A549 treated with CORT108297 at 1 μM for 4 hours (cell line): ENCODE results near the gene SMARCA4. TPM values are rescaled to one million over a fixed set of nuclear protein-coding genes. Genes with fewer than 3 reads are reported as not detected.

Source experiments
- total RNA-seq: library from RNA; stranded (reverse); fragments of 200-300 nt; extraction: Qiagen RNA extraction; gene quantifications from 5 replicates; pipeline ENCODE4 v1.2.3, GENCODE V29; 2022

SMARCA4 gene
- total RNA-seq: 7.7 to 12.3 TPM (median 9.8 TPM) in 5 replicates

GRCh38 chr19:10960314-10961072 is at the start of gene SMARCA4:
Gene SMARCA4 (plus strand): TSS chr19:10961030. CDS start chr19:10984152, 23,122 bp downstream.

GRCh38 chr19:10928563-10929401 is 32.0 kb upstream of the SMARCA4 start, which contains the start of the genes TIMM29 and YIPF2:
Gene TIMM29 (plus strand): TSS chr19:10928811. CDS start chr19:10928823, 12 bp downstream.
Gene YIPF2 (minus strand): TSS chr19:10928639. CDS start chr19:10928410, 229 bp downstream.

GRCh38 chr19:11089254-11090013 is 128.6 kb downstream of the SMARCA4 start, which contains the start of gene LDLR:
Gene LDLR (plus strand): TSS chr19:11089463. CDS start chr19:11089549, 86 bp downstream.

Other genes starting within 250 kb of the SMARCA4 start
- 49.7 to 58.5 TPM (median 54.2 TPM) in 5 replicates for gene DNM2, start 243.0 kb upstream of the SMARCA4 start, total RNA-seq
- 23.9 to 32.2 TPM (median 31.7 TPM) in 5 replicates for gene TMED1, start 124.8 kb upstream of the SMARCA4 start, total RNA-seq
- gene C19orf38, start 112.6 kb upstream of the SMARCA4 start, total RNA-seq: 0.10 to 0.38 TPM in 2 of 5 replicates, not detected in the others
- 35.2 to 52.7 TPM (median 48.7 TPM) in 5 replicates for gene CARM1, start 89.5 kb upstream of the SMARCA4 start, total RNA-seq
- 18.1 to 21.5 TPM (median 20.6 TPM) in 5 replicates for gene YIPF2, start 32.4 kb upstream of the SMARCA4 start, total RNA-seq
- gene TIMM29, start 32.2 kb upstream of the SMARCA4 start, total RNA-seq: 11.5 to 19.6 TPM (median 18.4 TPM) in 5 replicates
- 24.0 to 29.8 TPM (median 26.6 TPM) in 5 replicates for gene LDLR, start 128.4 kb downstream of the SMARCA4 start, total RNA-seq
- 11.2 to 17.3 TPM (median 15.3 TPM) in 5 replicates for gene SPC24, start 194.8 kb downstream of the SMARCA4 start, total RNA-seq
- 27.9 to 45.0 TPM (median 41.2 TPM) in 5 replicates for gene KANK2, start 236.5 kb downstream of the SMARCA4 start, total RNA-seq